ENCODE measurements around the gene AP3B1. TPM values are rescaled to one million over a fixed set of nuclear protein-coding genes. Genes with fewer than 3 reads are reported as not detected.

AP3B1 gene
- 10 to 100 TPM; 25.7 to 66.9 (median 37.8) TPM for total RNA-seq

GRCh38 chr5:78294248-78295034 lies at the start of gene AP3B1:
TSS of gene AP3B1 (minus strand) at chr5:78294698. CDS start at chr5:78294579, 119 bp downstream.
- Histone ChIP-seq H3K27me3 (no peaks in the 10 kb centered on the region), H3K4me1 (peaks cover 20 to 41% (median 27%) of the 10 kb centered on the region in 4 donors), H3K9me3 (no peaks in the 10 kb centered on the region), H3K27ac (peak within 1 kb of the TSS; percentile 85 to 95 (median 92)), H3K4me3 (peak within 1 kb of the TSS; percentile 74 to 82 (median 75)), H3K36me3 (no peaks in the 10 kb centered on the region)
- TF ChIP-seq POLR2AphosphoS5 (IDR thresholded peaks at IDR 0.05) (peak; percentile 86 to 97), POLR2A (IDR thresholded peaks at IDR 0.05) (peak; percentile 86 to 95 (median 91)), CTCF (IDR thresholded peaks at IDR 0.05) (peak in 3 of 6 experiments; percentile 5 to 49 (median 16)), EP300 (IDR thresholded peaks at IDR 0.05) (peak in 1 of 4 donors; percentile 59)
- 0 to 1% methylated on average over 32 to 36 of the region's 53 CpGs for WGBS, 2 donors
- peak; percentile 99 to 100 for ATAC-seq (ENCODE audit: low FRiP score in 2 of 2)
- DNase-seq: peak; percentile 97 to 100

- no peak overlapping the region for H3K4me3 ChIP-seq
- no peak overlapping the region for H3K27ac ChIP-seq
- WGBS, 2 donors: 67 to 72% methylated on average over 3 of the region's 3 CpGs
- no peaks in the 10 kb centered on the region for H3K27me3 ChIP-seq
- no peak for DNase-seq
- peaks cover 0 to 9% (median 6%) of the 10 kb centered on the region in 4 donors for H3K9me3 ChIP-seq
- H3K4me1 ChIP-seq: no peaks in the 10 kb centered on the region
- no peak for ATAC-seq (ENCODE audit: low FRiP score in 2 of 2)
- no peak for TF ChIP-seq CTCF (IDR thresholded peaks at IDR 0.05)
- no peak for TF ChIP-seq EP300 (IDR thresholded peaks at IDR 0.05)
- no peaks in the 10 kb centered on the region for H3K36me3 ChIP-seq
Observed at GRCh38 chr5:78341440-78341839, 46.9 kb upstream of the AP3B1 start.

DNA sequence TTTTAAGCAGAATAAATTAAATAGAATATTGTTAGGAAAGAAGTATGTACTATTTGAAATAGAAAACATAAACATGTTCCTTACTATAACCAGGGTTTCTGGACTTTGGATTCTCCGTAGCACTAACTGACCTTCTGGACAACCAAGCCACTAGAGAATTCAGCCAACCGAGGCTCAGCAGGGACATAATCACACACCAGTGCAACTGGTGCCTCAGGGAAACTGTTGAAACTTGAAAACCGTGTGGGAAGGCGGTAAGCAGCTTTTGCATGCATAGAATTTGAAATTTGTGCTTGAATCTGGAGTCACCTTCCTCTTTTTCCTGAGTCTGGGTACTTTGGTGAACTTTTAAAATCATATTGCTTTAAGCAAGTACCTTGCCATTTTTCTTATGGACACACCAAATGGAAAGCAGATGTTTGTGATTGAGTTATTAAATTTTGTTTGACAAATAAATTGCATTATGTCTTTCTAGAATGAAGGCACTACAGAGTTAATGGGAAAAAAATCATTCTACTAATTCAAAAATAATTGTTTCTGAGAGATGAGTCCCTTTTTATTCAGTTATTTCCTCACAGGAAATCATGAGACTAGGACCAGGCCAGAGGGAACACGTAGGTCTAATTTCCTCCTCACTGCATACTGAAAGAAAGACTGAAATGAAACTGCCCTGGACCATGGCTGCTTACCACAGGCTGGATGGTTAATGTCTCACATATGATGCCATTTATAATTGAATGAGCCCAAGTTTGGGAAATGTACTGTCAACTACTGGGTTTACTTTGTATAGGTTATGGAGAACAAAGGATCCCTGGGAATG lies 45.3 kb upstream of the AP3B1 start:
- no peaks in the 10 kb centered on the region for H3K36me3 ChIP-seq
- H3K27ac ChIP-seq: peak overlapping the region in 1 of 4 donors; percentile 10
- no peak for DNase-seq
- no peak overlapping the region for H3K4me3 ChIP-seq
- 67 to 70% methylated on average over 5 of the region's 5 CpGs for WGBS, 2 donors
- ATAC-seq (ENCODE audit: low FRiP score in 2 of 2): no peak
- TF ChIP-seq CTCF (IDR thresholded peaks at IDR 0.05) (no peak), POLR2A (IDR thresholded peaks at IDR 0.05) (no peak), EP300 (IDR thresholded peaks at IDR 0.05) (no peak), POLR2AphosphoS5 (IDR thresholded peaks at IDR 0.05) (no peak)
- H3K9me3 ChIP-seq: peaks cover 0 to 9% (median 6%) of the 10 kb centered on the region in 4 donors
- no peaks in the 10 kb centered on the region for H3K4me1 ChIP-seq
- no peaks in the 10 kb centered on the region for H3K27me3 ChIP-seq

DNA sequence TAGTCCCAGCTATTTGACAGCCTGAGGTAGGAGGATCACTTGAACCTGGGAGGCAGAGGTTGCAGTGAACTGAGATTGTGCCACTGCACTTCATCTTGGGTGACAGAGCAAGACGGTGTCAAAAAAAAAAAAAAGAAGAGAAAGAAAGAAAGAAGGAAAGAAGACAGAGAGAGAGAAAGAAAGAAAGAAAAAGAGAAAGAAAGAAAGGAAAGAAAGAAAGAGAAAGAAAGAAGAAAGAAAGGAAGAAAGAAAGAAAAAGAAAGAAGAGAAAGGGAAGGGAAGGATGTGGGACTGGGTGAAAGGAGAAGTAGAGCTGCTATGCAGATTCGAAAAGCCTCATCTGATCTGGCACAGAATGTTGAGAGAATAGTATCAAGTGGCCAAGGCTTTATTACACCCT lies 42.2 kb upstream of the AP3B1 start:
- Histone ChIP-seq H3K4me1 (no peaks in the 10 kb centered on the region), H3K4me3 (no peak overlapping the region), H3K9me3 (peaks cover 0 to 9% (median 6%) of the 10 kb centered on the region in 4 donors), H3K27ac (no peak overlapping the region), H3K27me3 (no peaks in the 10 kb centered on the region), H3K36me3 (no peaks in the 10 kb centered on the region)
- 85 to 90% methylated on average over 2 of the region's 2 CpGs for WGBS, 2 donors
- TF ChIP-seq CTCF (IDR thresholded peaks at IDR 0.05): no peak
- TF ChIP-seq POLR2AphosphoS5 (IDR thresholded peaks at IDR 0.05): no peak
- TF ChIP-seq EP300 (IDR thresholded peaks at IDR 0.05): no peak
- TF ChIP-seq POLR2A (IDR thresholded peaks at IDR 0.05): no peak
- ATAC-seq (ENCODE audit: low FRiP score in 2 of 2): no peak
- DNase-seq: no peak

Measured in upper lobe of left lung (tissue), 6 donors.